HG03060 (cell line): ENCODE data around the gene GNB1.

ENCODE experiments used
- ATAC-seq: cut with Tn5 transposase; IDR thresholded peaks from one replicate; pipeline ENCODE4 v1.9.1; 2021; ENCODE audit warnings: low read depth, moderate number of reproducible peaks; ENCODE audit not compliant: unreplicated experiment

Gene GNB1

GRCh38 chr1:1910651-1911331, 19.9 kb upstream of the GNB1 start:
- ATAC-seq: no peak

DNA sequence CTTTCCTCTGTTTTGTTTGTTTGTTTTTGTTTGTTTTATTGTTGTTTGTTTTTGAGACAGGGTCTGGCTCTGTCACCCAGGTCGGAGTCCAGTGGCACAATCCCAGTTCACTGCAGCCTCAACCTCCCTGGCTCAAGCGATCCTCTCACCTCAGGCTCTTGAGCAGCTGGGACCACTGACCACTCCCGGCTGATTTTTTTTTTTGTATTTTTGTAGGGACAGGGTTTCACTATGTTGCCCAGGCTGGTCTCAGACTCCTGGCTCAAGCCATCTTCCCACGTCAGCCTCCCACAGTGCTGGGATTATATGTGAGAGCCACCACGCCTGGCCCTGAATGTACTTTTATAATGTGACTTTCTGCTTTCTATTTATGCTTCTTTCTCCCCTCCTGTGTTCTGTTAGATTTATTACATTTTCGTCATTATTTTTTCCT, 19.2 kb upstream of the GNB1 start:
- no peak for ATAC-seq

GRCh38 chr1:1908506-1908791, 17.6 kb upstream of the GNB1 start:
- ATAC-seq: no peak

- no peak for ATAC-seq
Measured at GRCh38 chr1:1907098-1907736, 16.3 kb upstream of the GNB1 start.

DNA sequence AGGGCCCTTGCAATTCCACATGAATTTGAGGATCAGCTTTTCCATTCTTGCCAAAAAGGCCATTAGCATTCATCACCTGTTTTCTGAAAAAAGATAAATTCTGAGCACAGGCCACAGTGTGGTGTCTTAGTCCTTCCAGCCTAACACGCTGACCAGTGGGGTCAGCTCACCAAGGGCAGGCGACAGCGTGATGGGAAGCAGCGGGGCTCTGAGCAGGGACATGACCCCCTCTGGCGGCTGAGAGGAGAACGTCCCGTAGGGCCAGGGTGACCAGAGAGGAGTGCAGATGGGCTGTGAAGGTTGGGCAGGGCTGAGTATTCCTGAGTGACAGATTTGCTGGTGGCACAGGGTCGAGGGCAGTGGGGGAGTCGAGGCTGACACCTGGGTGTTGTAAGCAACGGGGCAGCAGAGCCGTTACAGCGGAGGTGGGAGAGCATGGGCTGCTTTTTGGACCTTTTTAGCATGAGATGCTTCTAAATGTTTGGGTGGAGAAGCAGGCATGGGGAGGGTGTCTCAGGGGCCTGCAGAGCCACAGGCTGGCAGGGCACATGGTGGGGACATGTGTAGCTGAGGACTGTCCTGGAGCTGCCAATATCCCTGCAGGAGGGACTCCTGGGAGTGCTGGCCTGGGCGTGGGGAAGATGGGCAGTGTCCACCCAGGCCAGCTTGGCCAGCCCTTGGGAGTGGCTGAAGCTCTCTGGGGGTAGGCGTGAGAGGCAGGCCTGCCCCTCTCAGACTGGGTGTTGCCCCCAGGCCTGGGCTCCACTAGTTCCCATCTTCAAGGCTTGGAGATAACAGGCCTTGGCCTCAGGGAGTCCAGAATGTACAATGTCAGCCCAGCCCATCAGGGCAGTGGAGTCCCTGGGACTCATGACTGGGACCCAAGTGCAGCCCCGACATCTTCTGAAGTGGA, 15.6 kb upstream of the GNB1 start:
- no peak for ATAC-seq

GRCh38 chr1:1903224-1903623, 12.3 kb upstream of the GNB1 start:
- ATAC-seq: no peak

- no peak for ATAC-seq
Measured at GRCh38 chr1:1901641-1902294, 10.9 kb upstream of the GNB1 start.

DNA sequence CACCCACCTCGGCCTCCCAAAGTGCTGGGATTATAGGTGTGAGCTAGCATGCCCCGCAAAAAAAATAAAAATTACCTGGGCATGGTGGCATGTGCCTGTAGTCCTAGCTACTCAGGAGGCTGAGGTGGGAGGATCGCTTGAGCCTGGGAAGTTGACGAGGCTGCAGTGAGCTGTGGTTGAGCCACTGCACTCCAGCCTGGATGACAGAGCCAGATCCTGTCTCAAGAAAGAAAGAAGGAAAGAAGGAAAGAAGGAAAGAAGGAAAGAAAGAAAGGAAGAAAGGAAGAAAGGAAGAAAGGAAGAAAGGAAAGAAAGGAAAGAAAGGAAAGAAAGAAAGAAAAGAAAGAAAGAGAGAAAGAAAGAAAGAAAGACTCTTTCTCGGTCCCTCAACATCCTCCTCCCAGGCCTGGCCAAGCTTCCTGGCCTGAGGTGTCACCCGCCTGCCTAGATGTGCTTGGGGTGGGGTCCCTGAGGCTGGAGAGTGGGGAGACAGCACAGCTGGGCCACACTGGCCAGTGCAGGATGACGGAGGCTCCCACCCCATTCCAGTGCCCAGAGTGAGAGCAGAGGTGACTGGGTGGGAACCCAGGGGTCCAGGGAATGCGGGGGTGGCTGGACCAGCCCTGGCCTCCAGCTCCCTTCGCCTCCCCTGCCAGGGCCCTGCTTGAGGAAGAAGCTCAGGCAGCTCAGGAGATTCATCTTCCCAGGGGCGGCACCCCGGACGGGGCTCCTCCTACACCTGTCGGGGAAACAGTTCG, 10.2 kb upstream of the GNB1 start:
- ATAC-seq: no peak

- ATAC-seq: no peak
Measured at GRCh38 chr1:1899967-1900327, 9.1 kb upstream of the GNB1 start.

DNA sequence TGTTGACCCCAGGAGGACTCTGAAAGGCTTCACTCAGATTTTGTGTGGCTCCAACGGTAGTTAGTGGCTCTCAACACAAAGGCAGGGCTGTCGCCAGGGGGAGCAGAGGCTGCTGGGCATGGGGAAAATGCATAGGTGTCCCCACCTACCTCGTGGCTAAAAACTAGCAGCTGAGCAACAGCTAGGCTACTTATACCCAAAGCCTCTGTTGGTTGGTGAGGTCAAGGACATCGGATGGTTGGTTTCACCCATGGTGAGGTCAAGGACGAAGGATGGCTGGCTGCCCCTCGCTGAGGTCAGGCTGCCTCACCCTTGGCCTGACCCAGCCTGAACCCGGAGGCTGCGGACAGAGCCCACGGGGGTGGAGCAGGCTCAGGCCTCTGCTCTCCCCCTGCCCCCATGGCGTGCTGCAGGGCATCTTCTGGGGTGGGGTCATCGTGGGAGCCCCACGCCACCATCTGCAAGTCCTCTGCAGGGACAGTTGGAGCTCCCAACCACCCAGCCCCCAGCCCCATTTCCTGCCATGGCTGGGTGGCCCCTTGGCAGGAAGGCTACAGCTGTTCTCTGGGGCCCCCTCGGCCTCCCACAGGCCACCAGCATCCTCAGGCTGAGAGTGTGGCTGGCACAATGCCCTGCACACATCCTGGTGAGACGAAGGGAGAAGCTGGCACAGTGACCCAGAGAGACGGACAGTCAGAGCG, 8.5 kb upstream of the GNB1 start:
- ATAC-seq: no peak

- ATAC-seq: no peak
Measured at GRCh38 chr1:1898246-1898933, 7.5 kb upstream of the GNB1 start.

GRCh38 chr1:1895456-1896336, 4.8 kb upstream of the GNB1 start:
- no peak for ATAC-seq

GRCh38 chr1:1895060-1895418, 4.2 kb upstream of the GNB1 start:
- ATAC-seq: no peak

GRCh38 chr1:1894354-1895059, 3.6 kb upstream of the GNB1 start:
- ATAC-seq: no peak

- no peak for ATAC-seq
Measured at GRCh38 chr1:1893997-1894353, 3.1 kb upstream of the GNB1 start.

DNA sequence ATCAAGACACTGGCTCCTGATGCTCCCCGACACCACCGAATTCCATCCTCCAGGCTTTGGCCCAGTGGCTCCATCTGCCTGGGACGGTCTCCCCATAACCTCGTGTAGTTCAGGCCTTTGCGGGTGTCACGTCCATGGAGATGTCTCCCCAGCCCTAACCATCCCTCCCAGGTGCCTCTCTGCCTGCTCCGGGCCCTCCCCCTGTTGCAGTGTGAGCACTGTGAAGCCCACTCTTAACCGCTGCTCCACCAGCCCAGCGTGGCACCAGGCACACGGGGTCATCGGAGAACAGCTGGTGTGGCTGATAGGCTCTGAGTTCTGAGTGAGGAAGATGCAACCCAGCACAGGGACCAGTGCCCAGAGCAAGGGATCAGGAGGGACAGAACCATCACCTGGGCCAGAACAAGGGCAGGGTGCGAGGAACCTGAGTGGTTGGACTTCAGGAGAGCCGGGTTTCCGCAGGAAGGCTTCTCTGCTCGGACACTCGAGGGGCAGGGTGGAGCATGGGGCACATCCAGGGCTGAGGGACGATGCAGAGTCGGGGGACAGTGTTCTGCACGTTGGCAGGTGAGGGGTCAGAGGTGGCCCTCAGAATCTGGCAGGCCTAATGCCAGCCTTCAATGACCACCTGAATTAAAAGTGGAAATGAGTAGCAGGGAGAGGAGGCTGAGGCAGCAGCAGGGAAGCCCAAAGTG, 2.6 kb upstream of the GNB1 start:
- ATAC-seq: no peak

GRCh38 chr1:1892763-1893120, 1.9 kb upstream of the GNB1 start:
- ATAC-seq: no peak
